SK-N-SH treated with all-trans-retinoic acid at 6 μM for 48 hours (cell line): ENCODE measurements around the gene FN1.

ENCODE experiments used
- ATAC-seq: fragments of 200-7000 bp; cut with Tn5 transposase; 3 replicates; pipeline ENCODE4 v1.9.1; 2020; ENCODE audit warnings: mild to moderate bottlenecking, moderate library complexity
- ARNTL ChIP-seq: fragments of 450-650 bp; formaldehyde crosslinking; IDR thresholded peaks from 2 replicates; pipeline ENCODE4 v1.5.0; 2020; ENCODE audit warnings: low read depth, mild to moderate bottlenecking, moderate library complexity, borderline replicate concordance
- BACH2 ChIP-seq: fragments of 250-450 bp; sonication (Bioruptor Pico); IDR thresholded peaks from 2 replicates; pipeline ENCODE4 v1.9.0; 2021; ENCODE audit warnings: mild to moderate bottlenecking, borderline replicate concordance
- CREB5 ChIP-seq: fragments of 250-450 bp; sonication (Bioruptor Pico); IDR thresholded peaks from 2 replicates; pipeline ENCODE4 v1.5.1; 2020; ENCODE audit warnings: low read depth, mild to moderate bottlenecking, moderate library complexity
- GLIS3 ChIP-seq: fragments of 250-450 bp; sonication (Bioruptor Pico); IDR thresholded peaks from 2 replicates; pipeline ENCODE4 v1.5.0; 2020; ENCODE audit warnings: mild to moderate bottlenecking, moderate library complexity
- ISL1 ChIP-seq: fragments of 250-450 bp; sonication (Bioruptor Pico); IDR thresholded peaks from 2 replicates; pipeline ENCODE4 v2.1.2; 2022; ENCODE audit warnings: mild to moderate bottlenecking, moderate library complexity
- OSR1 ChIP-seq: fragments of 250-450 bp; sonication (Bioruptor Pico); IDR thresholded peaks from 2 replicates; pipeline ENCODE4 v1.8.0; 2022; ENCODE audit warnings: moderate library complexity, mild to moderate bottlenecking, inconsistent platforms
- PATZ1 ChIP-seq: fragments of 250-450 bp; sonication (Bioruptor Pico); IDR thresholded peaks from 2 replicates; pipeline ENCODE4 v1.8.0; 2020; ENCODE audit warnings: mild to moderate bottlenecking, moderate library complexity, borderline replicate concordance
- PPARA ChIP-seq: fragments of 250-450 bp; sonication (Bioruptor Pico); IDR thresholded peaks from 2 replicates; pipeline ENCODE4 v1.5.0; 2020; ENCODE audit warnings: mild to moderate bottlenecking, borderline replicate concordance
- RARB ChIP-seq: fragments of 250-450 bp; sonication (Bioruptor Pico); IDR thresholded peaks from 2 replicates; pipeline ENCODE4 v1.8.0; 2021; ENCODE audit warnings: mild to moderate bottlenecking, moderate library complexity
- SNAI2 ChIP-seq: fragments of 250-450 bp; sonication (Bioruptor Pico); IDR thresholded peaks from 2 replicates; pipeline ENCODE4 v1.5.0; 2020; ENCODE audit warnings: mild to moderate bottlenecking, moderate library complexity
- TCF4 ChIP-seq: fragments of 250-450 bp; sonication (Bioruptor Pico); IDR thresholded peaks from 2 replicates; pipeline ENCODE4 v1.8.0; 2021; ENCODE audit warnings: mild to moderate bottlenecking, moderate library complexity, borderline replicate concordance
- TOX ChIP-seq: fragments of 250-450 bp; sonication (Bioruptor Pico); IDR thresholded peaks from 2 replicates; pipeline ENCODE4 v1.8.0; 2021; ENCODE audit warnings: mild to moderate bottlenecking, moderate library complexity, borderline replicate concordance
- TSHZ2 ChIP-seq: fragments of 250-450 bp; sonication (Bioruptor Pico); IDR thresholded peaks from 2 replicates; pipeline ENCODE4 v1.5.0; 2020; ENCODE audit warnings: mild to moderate bottlenecking, moderate library complexity
- ZC3H10 ChIP-seq: fragments of 250-450 bp; sonication (Bioruptor Pico); IDR thresholded peaks from 2 replicates; pipeline ENCODE4 v1.5.1; 2021; ENCODE audit warnings: mild to moderate bottlenecking, moderate library complexity
- ZFP30 ChIP-seq: fragments of 450-650 bp; formaldehyde crosslinking; IDR thresholded peaks from 2 replicates; pipeline ENCODE4 v1.5.0; 2022; ENCODE audit warnings: mild to moderate bottlenecking, moderate library complexity
- ZNF565 ChIP-seq: fragments of 450-650 bp; formaldehyde crosslinking; conservative IDR thresholded peaks from 2 replicates; pipeline ENCODE4 v1.5.0; 2020; ENCODE audit warnings: low read depth, mild to moderate bottlenecking, moderate library complexity
- ZNF70 ChIP-seq: fragments of 450-650 bp; formaldehyde crosslinking; IDR thresholded peaks from 2 replicates; pipeline ENCODE4 v1.5.0; 2020; ENCODE audit warnings: mild to moderate bottlenecking, moderate library complexity
- ZNF8 ChIP-seq: fragments of 450-650 bp; formaldehyde crosslinking; IDR thresholded peaks from 2 replicates; pipeline ENCODE4 v1.5.0; 2020; ENCODE audit warnings: mild to moderate bottlenecking, moderate library complexity
- TF ChIP-seq, protein P1 (sequence below): fragments of 250-450 bp; sonication (Bioruptor Pico); IDR thresholded peaks from 2 replicates; pipeline ENCODE4 v1.8.0; 2021; ENCODE audit warnings: low read depth, mild to moderate bottlenecking, moderate library complexity, borderline replicate concordance
- TF ChIP-seq, protein P2 (sequence below): fragments of 250-450 bp; sonication (Bioruptor Pico); IDR thresholded peaks from 2 replicates; pipeline ENCODE4 v1.5.1; 2021; ENCODE audit warnings: mild to moderate bottlenecking, moderate library complexity

FN1 gene

DNA sequence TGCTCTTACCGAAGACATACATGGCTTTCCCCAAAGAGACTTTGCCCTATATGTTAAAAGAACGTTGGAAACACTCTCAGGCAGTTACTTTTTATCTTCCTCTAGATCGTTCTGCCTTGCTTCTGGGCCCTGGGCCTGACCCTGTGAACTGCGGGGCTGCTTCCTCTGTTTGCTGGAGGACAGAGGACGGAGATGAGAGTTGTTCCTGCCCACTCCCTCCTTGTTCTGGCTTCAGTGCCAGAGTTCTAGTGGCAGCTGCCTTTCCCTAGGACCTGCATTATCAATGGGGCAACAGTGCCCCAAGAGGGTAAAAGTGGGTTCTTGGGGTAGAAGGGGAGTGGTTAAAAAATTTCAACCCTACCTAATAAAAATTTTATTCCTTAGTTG lies 6.5 kb upstream of the FN1 start (continued):
- TF ChIP-seq SNAI2: no peak

DNA sequence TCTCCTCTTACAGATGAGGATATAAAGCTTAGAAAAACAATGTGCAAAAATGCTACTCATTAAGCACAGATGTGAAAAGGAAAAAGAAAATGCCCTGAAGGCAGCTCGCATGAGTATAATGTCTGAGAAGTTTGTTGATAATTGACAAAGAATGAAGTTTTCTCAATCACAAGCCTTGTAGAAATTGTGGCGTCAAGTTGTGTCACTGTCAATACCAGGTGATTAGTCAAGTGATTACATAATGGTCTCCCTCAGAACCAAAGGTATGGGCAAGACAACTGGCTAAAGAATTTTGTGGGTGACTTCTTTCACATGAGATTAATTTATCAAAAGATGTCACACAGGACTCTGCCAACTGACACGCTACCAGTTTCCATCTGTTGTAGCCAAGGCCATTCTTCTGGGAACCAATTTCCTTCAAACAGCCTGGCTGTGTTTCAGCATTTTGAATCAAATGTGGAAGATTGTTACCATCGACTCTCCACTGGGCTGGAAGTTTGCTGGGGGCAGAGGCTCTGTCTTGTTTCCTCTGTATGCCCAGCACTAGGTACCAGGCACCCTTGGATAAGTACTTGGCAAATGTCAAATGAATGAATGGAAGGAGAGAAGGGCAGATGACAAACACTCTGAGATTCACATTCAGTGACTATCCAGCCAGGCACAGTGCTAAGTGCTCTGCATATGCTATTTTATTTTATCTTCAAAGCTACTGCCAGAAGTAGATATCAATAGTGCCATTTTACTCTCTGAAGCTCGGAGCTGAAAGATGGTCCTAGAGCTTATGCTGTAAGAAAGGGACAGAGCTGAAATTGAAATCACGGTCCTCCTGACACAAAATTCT lies 5.9 kb upstream of the FN1 start:
- TF ChIP-seq SNAI2: no peak
- no peak for TF ChIP-seq ZNF70 (CRISPR knock-in tag)
- TF ChIP-seq ZFP30 (CRISPR knock-in tag): no peak
- no peak for TF ChIP-seq PPARA (CRISPR knock-in tag)
- TF ChIP-seq, protein P1, sequence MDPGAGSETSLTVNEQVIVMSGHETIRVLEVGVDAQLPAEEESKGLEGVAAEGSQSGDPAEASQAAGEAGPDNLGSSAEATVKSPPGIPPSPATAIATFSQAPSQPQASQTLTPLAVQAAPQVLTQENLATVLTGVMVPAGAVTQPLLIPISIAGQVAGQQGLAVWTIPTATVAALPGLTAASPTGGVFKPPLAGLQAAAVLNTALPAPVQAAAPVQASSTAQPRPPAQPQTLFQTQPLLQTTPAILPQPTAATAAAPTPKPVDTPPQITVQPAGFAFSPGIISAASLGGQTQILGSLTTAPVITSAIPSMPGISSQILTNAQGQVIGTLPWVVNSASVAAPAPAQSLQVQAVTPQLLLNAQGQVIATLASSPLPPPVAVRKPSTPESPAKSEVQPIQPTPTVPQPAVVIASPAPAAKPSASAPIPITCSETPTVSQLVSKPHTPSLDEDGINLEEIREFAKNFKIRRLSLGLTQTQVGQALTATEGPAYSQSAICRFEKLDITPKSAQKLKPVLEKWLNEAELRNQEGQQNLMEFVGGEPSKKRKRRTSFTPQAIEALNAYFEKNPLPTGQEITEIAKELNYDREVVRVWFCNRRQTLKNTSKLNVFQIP (CRISPR knock-in tag): no peak
- TF ChIP-seq TSHZ2 (CRISPR knock-in tag): no peak
- no peak for TF ChIP-seq TOX (CRISPR knock-in tag)
- no peak for TF ChIP-seq GLIS3
- no peak for TF ChIP-seq BACH2 (CRISPR knock-in tag)
- TF ChIP-seq ZNF8 (CRISPR knock-in tag): no peak
- ATAC-seq: no peak

DNA sequence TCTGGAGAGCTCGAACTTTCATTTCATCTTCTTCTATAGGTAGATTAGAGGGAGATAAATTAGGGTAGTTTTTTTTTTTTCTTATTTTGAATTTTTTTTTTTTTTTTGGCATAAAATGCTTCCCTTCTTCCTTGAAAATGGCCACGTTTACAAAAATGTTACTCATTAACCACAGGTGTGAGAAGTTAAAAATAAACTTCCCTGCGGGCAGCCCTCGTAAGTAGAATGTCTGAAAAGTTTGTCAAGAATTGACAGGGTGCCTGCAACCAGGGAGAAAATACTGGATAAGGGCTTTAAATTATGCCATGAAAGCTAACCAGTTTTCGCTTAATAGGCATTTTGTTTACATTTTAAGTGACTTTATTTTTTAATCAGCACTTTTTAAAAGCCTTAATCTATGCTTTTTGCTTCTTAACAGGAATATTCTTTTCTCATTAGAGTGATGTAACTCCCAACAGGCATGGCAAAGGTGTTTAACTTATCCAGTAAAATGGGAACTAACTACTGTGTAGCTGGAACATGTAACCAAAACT lies 4.2 kb upstream of the FN1 start:
- no peak for ATAC-seq
- no peak for TF ChIP-seq BACH2 (CRISPR knock-in tag)
- no peak for TF ChIP-seq ZFP30 (CRISPR knock-in tag)
- TF ChIP-seq CREB5 (CRISPR knock-in tag): no peak
- TF ChIP-seq OSR1 (CRISPR knock-in tag): no peak
- TF ChIP-seq, protein P2, sequence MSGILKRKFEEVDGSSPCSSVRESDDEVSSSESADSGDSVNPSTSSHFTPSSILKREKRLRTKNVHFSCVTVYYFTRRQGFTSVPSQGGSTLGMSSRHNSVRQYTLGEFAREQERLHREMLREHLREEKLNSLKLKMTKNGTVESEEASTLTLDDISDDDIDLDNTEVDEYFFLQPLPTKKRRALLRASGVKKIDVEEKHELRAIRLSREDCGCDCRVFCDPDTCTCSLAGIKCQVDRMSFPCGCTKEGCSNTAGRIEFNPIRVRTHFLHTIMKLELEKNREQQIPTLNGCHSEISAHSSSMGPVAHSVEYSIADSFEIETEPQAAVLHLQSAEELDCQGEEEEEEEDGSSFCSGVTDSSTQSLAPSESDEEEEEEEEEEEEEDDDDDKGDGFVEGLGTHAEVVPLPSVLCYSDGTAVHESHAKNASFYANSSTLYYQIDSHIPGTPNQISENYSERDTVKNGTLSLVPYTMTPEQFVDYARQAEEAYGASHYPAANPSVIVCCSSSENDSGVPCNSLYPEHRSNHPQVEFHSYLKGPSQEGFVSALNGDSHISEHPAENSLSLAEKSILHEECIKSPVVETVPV (CRISPR knock-in tag): no peak
- TF ChIP-seq ZC3H10 (CRISPR knock-in tag): no peak
- no peak for TF ChIP-seq GLIS3
- no peak for TF ChIP-seq TSHZ2 (CRISPR knock-in tag)
- TF ChIP-seq ISL1 (CRISPR knock-in tag): no peak

DNA sequence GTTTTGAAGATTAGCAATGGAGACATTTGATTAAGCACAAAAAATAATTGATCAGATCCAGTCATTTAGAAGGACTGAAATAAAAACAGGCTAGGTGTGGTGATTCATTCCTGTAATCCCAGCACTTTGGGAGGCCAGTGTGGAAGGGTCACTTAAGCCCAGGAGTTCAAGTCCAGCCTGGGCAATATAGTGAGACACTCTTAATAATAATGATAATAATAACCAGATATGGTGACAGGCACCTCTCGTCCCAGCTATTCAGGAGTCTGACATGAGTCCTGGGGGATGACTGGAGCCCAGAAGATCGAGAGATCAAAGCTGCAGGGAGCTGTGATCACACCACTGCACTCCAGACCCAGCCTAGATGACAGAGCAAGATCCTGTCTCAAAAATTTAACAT lies 3.5 kb upstream of the FN1 start:
- ATAC-seq: no peak
- TF ChIP-seq ZNF565 (no peak), PATZ1 (CRISPR knock-in tag) (no peak), CREB5 (CRISPR knock-in tag) (no peak), BACH2 (CRISPR knock-in tag) (no peak), GLIS3 (no peak), TOX (CRISPR knock-in tag) (no peak), SNAI2 (no peak), PPARA (CRISPR knock-in tag) (no peak), ZC3H10 (CRISPR knock-in tag) (no peak), ARNTL (no peak), TCF4 (CRISPR knock-in tag) (no peak), ISL1 (CRISPR knock-in tag) (no peak), ZNF8 (CRISPR knock-in tag) (no peak), ZFP30 (CRISPR knock-in tag) (no peak), RARB (CRISPR knock-in tag) (no peak), ZNF70 (CRISPR knock-in tag) (no peak)
- TF ChIP-seq, all 23 proteins: peak for 0
